AG04450 (cell line): ENCODE data around the gene XKR7. TPM values are rescaled to one million over a fixed set of nuclear protein-coding genes. Genes with fewer than 3 reads are reported as not detected.

Source experiments
- CTCF ChIA-PET: fragments of 300-600, 350-600 bp; formaldehyde crosslinking; extraction: SDS; loops from one replicate; lab custom pipeline; 2022; ENCODE audit warnings: antibody characterized with exemption, inconsistent platforms; lab: Charles Lee
- POLR2A ChIA-PET: fragments of 350-600 bp; formaldehyde crosslinking; extraction: SDS; loops from one replicate; lab custom pipeline; 2021; ENCODE audit warnings: antibody characterized with exemption, inconsistent platforms; lab: Yijun Ruan, JAX
- DNase-seq: peaks from one replicate; pipeline ENCODE4 v3.0.0-alpha.2; 2011; ENCODE audit warnings: low read depth, low spot score
- H3K27ac ChIP-seq: one replicate; pipeline ENCODE4 v1.5.1; 2012; ENCODE audit warnings: low read depth, low read length, control low read depth
- H3K27me3 ChIP-seq: one replicate; pipeline ENCODE4 v1.6.0; 2012; ENCODE audit warnings: low read length; ENCODE audit not compliant: control insufficient read depth, insufficient read depth
- H3K4me3 ChIP-seq: 2 replicates; pipeline ENCODE4 v1.5.1; 2011; ENCODE audit warnings: mild to moderate bottlenecking, low read depth, low read length, control low read depth
- H3K9me3 ChIP-seq: 2 replicates; pipeline ENCODE4 v1.5.1; 2012; ENCODE audit warnings: low read length; ENCODE audit not compliant: control insufficient read depth, insufficient read depth
- polyA plus RNA-seq: library from polyadenylated mRNA; depleted of rRNA; stranded (reverse); fragments of >200 nt; gene quantifications from 2 replicates; pipeline ENCODE4 v1.2.3, GENCODE V29; 2011; rRNA removed
- small RNA-seq: library from RNA; depleted of rRNA; stranded (forward); fragments of <200 nt; gene quantifications from one replicate; pipeline ENCODE3, GENCODE V24; 2012; ENCODE audit warnings: low read depth; ENCODE audit not compliant: insufficient read length
- TF ChIP-seq, protein P1 (sequence below): IDR thresholded peaks from 2 replicates; pipeline ENCODE4 v1.5.1; 2011; ENCODE audit warnings: low read depth, low read length, control low read depth, inconsistent platforms

Gene XKR7
- polyA plus RNA-seq, 1 experiment: not detected

DNA sequence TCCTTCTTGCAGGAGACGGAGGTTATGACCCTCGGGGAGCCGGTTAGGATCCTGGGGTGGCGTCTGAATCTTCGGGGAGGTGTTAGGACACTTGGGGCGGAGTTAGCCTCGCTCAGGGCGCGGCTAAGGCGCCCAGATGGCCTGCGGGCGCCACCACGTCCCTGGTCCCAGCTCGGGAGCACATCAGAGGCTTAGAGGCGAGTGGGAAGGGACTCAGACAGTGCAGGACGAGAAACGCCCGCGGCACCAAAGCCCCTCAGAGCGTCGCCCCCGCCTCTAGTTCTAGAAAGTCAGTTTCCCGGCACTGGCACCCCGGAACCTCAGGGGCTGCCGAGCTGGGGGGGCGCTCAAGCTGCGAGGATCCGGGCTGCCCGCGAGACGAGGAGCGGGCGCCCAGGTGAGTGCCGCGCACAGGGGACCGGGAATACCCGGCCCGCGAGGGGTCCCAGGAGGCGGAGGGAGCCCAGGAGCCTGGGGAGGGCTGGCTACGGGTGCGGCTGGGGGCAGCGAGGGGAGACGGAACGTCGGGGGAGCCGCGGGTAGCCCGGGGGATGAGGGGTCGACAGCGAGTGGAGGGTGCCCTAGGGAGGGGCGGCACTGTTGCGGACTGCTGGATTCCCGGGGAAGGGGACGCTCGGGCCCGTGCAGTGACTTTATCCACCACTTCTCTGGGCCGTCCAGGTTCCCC lies 84.3 kb downstream of the XKR7 start, which contains the start of gene HCK:
Gene HCK (plus strand): TSS at position 153 of the 688 bp plus-strand sequence.
- no peak for DNase-seq
- no peak within 1 kb of the TSS for H3K27ac ChIP-seq
- TF ChIP-seq, protein P1, sequence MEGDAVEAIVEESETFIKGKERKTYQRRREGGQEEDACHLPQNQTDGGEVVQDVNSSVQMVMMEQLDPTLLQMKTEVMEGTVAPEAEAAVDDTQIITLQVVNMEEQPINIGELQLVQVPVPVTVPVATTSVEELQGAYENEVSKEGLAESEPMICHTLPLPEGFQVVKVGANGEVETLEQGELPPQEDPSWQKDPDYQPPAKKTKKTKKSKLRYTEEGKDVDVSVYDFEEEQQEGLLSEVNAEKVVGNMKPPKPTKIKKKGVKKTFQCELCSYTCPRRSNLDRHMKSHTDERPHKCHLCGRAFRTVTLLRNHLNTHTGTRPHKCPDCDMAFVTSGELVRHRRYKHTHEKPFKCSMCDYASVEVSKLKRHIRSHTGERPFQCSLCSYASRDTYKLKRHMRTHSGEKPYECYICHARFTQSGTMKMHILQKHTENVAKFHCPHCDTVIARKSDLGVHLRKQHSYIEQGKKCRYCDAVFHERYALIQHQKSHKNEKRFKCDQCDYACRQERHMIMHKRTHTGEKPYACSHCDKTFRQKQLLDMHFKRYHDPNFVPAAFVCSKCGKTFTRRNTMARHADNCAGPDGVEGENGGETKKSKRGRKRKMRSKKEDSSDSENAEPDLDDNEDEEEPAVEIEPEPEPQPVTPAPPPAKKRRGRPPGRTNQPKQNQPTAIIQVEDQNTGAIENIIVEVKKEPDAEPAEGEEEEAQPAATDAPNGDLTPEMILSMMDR: no peak
- H3K4me3 ChIP-seq: no peak within 1 kb of the TSS
- peaks cover 49% of the 10 kb centered on the region for H3K27me3 ChIP-seq
- no peaks in the 10 kb centered on the region; the same call in 1 of the 2 replicates for H3K9me3 ChIP-seq
- ChIA-PET POLR2A (no interaction called here), CTCF (interaction anchor here (1.4 kb wide), 1 partner anchor 21 kb away, joined by 5 read pairs; no protein-coding TSS in a partner anchor)

DNA sequence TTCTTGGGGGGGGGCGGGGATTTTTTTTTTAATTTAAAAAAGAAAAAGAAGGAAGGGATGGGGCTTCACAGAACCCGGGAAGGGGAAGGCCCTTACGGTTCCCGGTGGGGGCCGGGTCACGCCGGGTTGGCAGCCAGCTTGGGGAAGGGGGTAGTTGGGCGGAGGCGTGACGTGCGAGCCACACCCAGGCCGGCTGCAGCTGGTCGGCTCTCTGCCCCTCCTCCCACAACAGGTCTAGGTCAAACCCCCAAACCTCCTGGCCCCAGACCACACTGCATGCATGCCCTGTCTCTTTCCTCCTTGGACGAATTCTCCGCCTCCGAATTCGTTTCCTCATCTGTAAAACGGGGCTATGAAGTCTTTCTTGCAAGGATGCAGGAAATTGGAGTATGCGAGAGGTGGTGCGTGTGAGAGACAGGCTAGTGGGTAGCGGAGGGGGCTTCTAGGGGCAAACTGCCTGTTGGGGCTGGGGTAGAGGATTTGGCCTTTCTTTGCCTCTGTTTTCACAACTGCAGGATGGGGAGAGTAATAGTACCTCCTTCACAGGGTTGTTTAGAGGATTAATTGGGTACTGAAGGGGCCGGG lies 84.9 kb downstream of the XKR7 start:
- TF ChIP-seq, protein P1: no peak
- DNase-seq: no peak
- Histone ChIP-seq H3K27me3 (peaks cover 54% of the 10 kb centered on the region), H3K9me3 (no peaks in the 10 kb centered on the region; the same call in 1 of the 2 replicates), H3K4me3 (no peak overlapping the region), H3K27ac (no peak overlapping the region)
- ChIA-PET CTCF (interaction anchor here (1.4 kb wide), 1 partner anchor 22 kb away, joined by 5 read pairs; no protein-coding TSS in a partner anchor), POLR2A (no interaction called here)

Small RNA genes lying within 50 kb of the gene (small RNA-seq; reads per million reads assigned to genes)
- gene RNA5SP481: not detected
- gene RNA5SP482: not detected

Other genes with a start within 250 kb of the XKR7 start
- gene BCL2L1, start 245.3 kb upstream of the XKR7 start, polyA plus RNA-seq: 57.5 and 58.6 TPM in 2 replicates
- gene TPX2, start 228.9 kb upstream of the XKR7 start, polyA plus RNA-seq: 19.8 and 24.4 TPM in 2 replicates
- gene MYLK2, start 148.8 kb upstream of the XKR7 start, polyA plus RNA-seq: not detected in 2 replicates
- gene FOXS1, start 122.5 kb upstream of the XKR7 start, polyA plus RNA-seq: not detected in 2 replicates
- gene DUSP15, start 97.6 kb upstream of the XKR7 start, polyA plus RNA-seq: not detected in 2 replicates
- not detected in 2 replicates for gene TTLL9, start 97.5 kb upstream of the XKR7 start, polyA plus RNA-seq
- 13.1 and 13.2 TPM in 2 replicates for gene PDRG1, start 16.1 kb upstream of the XKR7 start, polyA plus RNA-seq
- not detected in 2 replicates for gene CCM2L, start 42.3 kb downstream of the XKR7 start, polyA plus RNA-seq
- gene HCK, start 84.1 kb downstream of the XKR7 start, polyA plus RNA-seq: not detected in 2 replicates
- gene TM9SF4, start 141.6 kb downstream of the XKR7 start, polyA plus RNA-seq: 75.6 and 83.9 TPM in 2 replicates
- gene PLAGL2, start 239.6 kb downstream of the XKR7 start, polyA plus RNA-seq: 5.9 and 8.9 TPM in 2 replicates
- 40.2 and 43.6 TPM in 2 replicates for gene POFUT1, start 239.7 kb downstream of the XKR7 start, polyA plus RNA-seq